Esophagus (tissue), 2 donors: ENCODE results near the gene KREMEN1. TPM values are rescaled to one million over a fixed set of nuclear protein-coding genes. Genes with fewer than 3 reads are reported as not detected.
"Not testable (repeated sequence)": the region's sequence is repeated elsewhere in the genome, so short reads cannot be mapped to it uniquely, and the experiment has no call there.

Experiments
- H3K27ac ChIP-seq, 2 donors: one replicate each; pipeline ENCODE4 v1.5.1; 2013; ENCODE audit warnings: low read depth in 2 of 2, mild to moderate bottlenecking in 2 of 2, inconsistent platforms in 1 of 2, low read length in 1 of 2, moderate library complexity in 1 of 2
- H3K27me3 ChIP-seq, 2 donors: one replicate each; pipeline ENCODE4 v1.6.1; 2013; ENCODE audit warnings: low read length in 2 of 2, control low read depth in 1 of 2, mild to moderate bottlenecking in 1 of 2; ENCODE audit not compliant: insufficient read depth in 2 of 2, control insufficient read depth in 1 of 2
- H3K36me3 ChIP-seq, 2 donors: one replicate each; pipeline ENCODE4 v1.6.1; 2013; ENCODE audit warnings: low read length in 1 of 2; ENCODE audit not compliant: control insufficient read depth in 2 of 2, insufficient read depth in 2 of 2
- H3K4me1 ChIP-seq, 2 donors: one replicate each; pipeline ENCODE4 v1.6.1; 2013; ENCODE audit warnings: low read length in 1 of 2; ENCODE audit not compliant: control insufficient read depth in 2 of 2, insufficient read depth in 2 of 2
- H3K4me3 ChIP-seq, 2 donors: one replicate each; pipeline ENCODE4 v1.5.1; 2013; ENCODE audit warnings: low read length in 2 of 2, mild to moderate bottlenecking in 2 of 2, low read depth in 1 of 2, moderate library complexity in 1 of 2
- H3K9me3 ChIP-seq, 2 donors: one replicate each; pipeline ENCODE4 v1.6.1; 2013; ENCODE audit warnings: mild to moderate bottlenecking in 2 of 2, low read depth in 1 of 2, low read length in 1 of 2, moderate library complexity in 1 of 2; ENCODE audit not compliant: control insufficient read depth in 2 of 2, insufficient read depth in 1 of 2
- WGBS, 2 donors: extraction: QIAGEN DNeasy Blood & Tissue Kit; methylation state at CpG; one replicate each; pipeline ENCODE4 v1.1.7; 2013; 5-methylcytosine and 5-hydroxymethylcytosine counted together
- polyA plus RNA-seq, 2 donors: library from polyadenylated mRNA; stranded (reverse); fragments of 200-250 nt; gene quantifications; one replicate each; pipeline ENCODE4 v1.2.3, GENCODE V29; 2013
- donor health status: healthy with polysubstance abuse.
- donor health status: Bipolar disorder and iron deficiency.

Gene KREMEN1
- polyA plus RNA-seq, 2 donors: 29.1 to 31.4 TPM

GRCh38 chr22:29032014-29032475 lies 40.8 kb upstream of the KREMEN1 start:
- no peak overlapping the region for H3K4me3 ChIP-seq

GRCh38 chr22:29032584-29032983 lies 40.3 kb upstream of the KREMEN1 start:
- WGBS, 2 donors: 42 to 58% methylated on average over 2 of the region's 2 CpGs
- H3K27ac ChIP-seq: no peak overlapping the region
- H3K4me1 ChIP-seq: peaks cover 0 to 5% of the 10 kb centered on the region in 2 donors
- no peak overlapping the region for H3K4me3 ChIP-seq
- H3K36me3 ChIP-seq: no peaks in the 10 kb centered on the region
- no peaks in the 10 kb centered on the region for H3K9me3 ChIP-seq
- H3K27me3 ChIP-seq: no peaks in the 10 kb centered on the region

More at GRCh38 chr22:29032014-29032475, 40.8 kb upstream of the KREMEN1 start:
- Histone ChIP-seq H3K27ac (peak overlapping the region; percentile 63 to 75), H3K4me1 (peaks cover 0 to 5% of the 10 kb centered on the region in 2 donors), H3K36me3 (no peaks in the 10 kb centered on the region), H3K27me3 (no peaks in the 10 kb centered on the region), H3K9me3 (no peaks in the 10 kb centered on the region)
- 76 to 80% methylated on average over 8 of the region's 8 CpGs for WGBS, 2 donors

GRCh38 chr22:29037340-29037932 lies 35.4 kb upstream of the KREMEN1 start:
- no peak overlapping the region for H3K27ac ChIP-seq
- no peak overlapping the region for H3K4me3 ChIP-seq
- no peaks in the 10 kb centered on the region for H3K36me3 ChIP-seq
- H3K9me3 ChIP-seq: no peaks in the 10 kb centered on the region
- WGBS, 2 donors: 60 to 66% methylated on average over 4 of the region's 4 CpGs
- H3K27me3 ChIP-seq: no peaks in the 10 kb centered on the region
- H3K4me1 ChIP-seq: no peaks in the 10 kb centered on the region

- no peaks in the 10 kb centered on the region for H3K36me3 ChIP-seq
- no peak overlapping the region for H3K27ac ChIP-seq
- H3K27me3 ChIP-seq: no peaks in the 10 kb centered on the region
- no peaks in the 10 kb centered on the region for H3K9me3 ChIP-seq
- 58 to 59% methylated on average over 9 of the region's 9 CpGs for WGBS, 2 donors
- H3K4me1 ChIP-seq: no peaks in the 10 kb centered on the region
- no peak overlapping the region for H3K4me3 ChIP-seq
Observed at GRCh38 chr22:29039148-29039547, 33.7 kb upstream of the KREMEN1 start.

- 86 to 90% methylated on average over 4 of the region's 4 CpGs for WGBS, 2 donors
- not testable (repeated sequence) for H3K27ac ChIP-seq, H3K9me3 ChIP-seq, H3K4me1 ChIP-seq, H3K4me3 ChIP-seq, H3K27me3 ChIP-seq, H3K36me3 ChIP-seq
Observed at GRCh38 chr22:29039684-29040083, 33.2 kb upstream of the KREMEN1 start.

- no peak overlapping the region for H3K4me3 ChIP-seq
- WGBS, 2 donors: 28 to 31% methylated on average over 9 of the region's 9 CpGs
Observed at GRCh38 chr22:29040385-29041275, 32.2 kb upstream of the KREMEN1 start.

GRCh38 chr22:29041408-29041807 lies 31.4 kb upstream of the KREMEN1 start:
- 22 to 44% methylated on average over 2 of the region's 2 CpGs for WGBS, 2 donors
- peaks cover 0 to 3% of the 10 kb centered on the region in 2 donors for H3K4me1 ChIP-seq
- no peak overlapping the region for H3K4me3 ChIP-seq
- H3K27ac ChIP-seq: no peak overlapping the region
- no peaks in the 10 kb centered on the region for H3K27me3 ChIP-seq
- H3K36me3 ChIP-seq: no peaks in the 10 kb centered on the region
- H3K9me3 ChIP-seq: no peaks in the 10 kb centered on the region

More at GRCh38 chr22:29040385-29041275, 32.2 kb upstream of the KREMEN1 start:
- Histone ChIP-seq H3K27me3 (no peaks in the 10 kb centered on the region), H3K36me3 (no peaks in the 10 kb centered on the region), H3K4me1 (peaks cover 0 to 3% of the 10 kb centered on the region in 2 donors), H3K9me3 (no peaks in the 10 kb centered on the region), H3K27ac (no peak overlapping the region)

GRCh38 chr22:29043906-29044575 lies 28.8 kb upstream of the KREMEN1 start:
- H3K9me3 ChIP-seq: no peaks in the 10 kb centered on the region
- WGBS, 2 donors: 57 to 65% methylated on average over 7 of the region's 7 CpGs
- no peaks in the 10 kb centered on the region for H3K27me3 ChIP-seq

GRCh38 chr22:29044657-29045176 lies 28.1 kb upstream of the KREMEN1 start:
- Histone ChIP-seq H3K9me3 (no peaks in the 10 kb centered on the region), H3K27me3 (no peaks in the 10 kb centered on the region), H3K4me3 (no peak overlapping the region), H3K36me3 (peaks cover 0 to 24% of the 10 kb centered on the region in 2 donors), H3K27ac (peak overlapping the region; percentile 26 to 68), H3K4me1 (peaks cover 0 to 7% of the 10 kb centered on the region in 2 donors)
- WGBS, 2 donors: 44 to 65% methylated on average over 13 of the region's 13 CpGs

More at GRCh38 chr22:29043906-29044575, 28.8 kb upstream of the KREMEN1 start:
- Histone ChIP-seq H3K4me1 (peaks cover 0 to 3% of the 10 kb centered on the region in 2 donors), H3K4me3 (no peak overlapping the region), H3K27ac (peak overlapping the region; percentile 26 to 68), H3K36me3 (peaks cover 0 to 18% of the 10 kb centered on the region in 2 donors)
